A549 (cell line): ENCODE results near the gene GLDC. TPM values are rescaled to one million over a fixed set of nuclear protein-coding genes. Genes with fewer than 3 reads are reported as not detected.

Source experiments
- ATAC-seq, 2 experiments: fragments of 200-7000 bp in 1 of 2; fragments of >200 bp in 1 of 2; cut with Nextera tagmentation in 1 of 2; cut with Tn5 transposase in 1 of 2; 3 replicates each; pipeline versions ENCODE4 v1.8.0 to v1.9.1; 2018 to 2020; ENCODE audit warnings: mild to moderate bottlenecking in 1 of 2, moderate library complexity in 1 of 2
- CTCF ChIA-PET: fragments of 300-600 bp; sonication (Branson Sonifier 250); formaldehyde crosslinking; extraction: SDS; loops from one replicate; lab custom pipeline; 2021; ENCODE audit warnings: antibody characterized with exemption, inconsistent platforms; lab: Yijun Ruan, JAX
- POLR2A ChIA-PET: fragments of 350-600 bp; formaldehyde crosslinking; extraction: SDS; loops from one replicate; lab custom pipeline; 2021; ENCODE audit warnings: antibody characterized with exemption, inconsistent platforms; lab: Yijun Ruan, JAX
- DNase-seq, 2 experiments: peaks; one replicate each; pipeline versions ENCODE4 v3.0.0 to v3.0.0-alpha.2; 2011 to 2016; ENCODE audit warnings: low read depth in 1 of 2, low spot score in 1 of 2
- FAIRE-seq: peaks from 2 replicates; lab custom pipeline; 2011; peaks lifted over from hg19 to GRCh38; lab: Jason Lieb, UNC
- H3K27ac ChIP-seq, 2 experiments: fragments of >200 bp; sonication (Bioruptor Twin); formaldehyde crosslinking; 3 replicates each; pipeline ENCODE4 v1.5.1; 2016 to 2017
- H3K4me1 ChIP-seq: fragments of >200 bp; sonication (Bioruptor Twin); formaldehyde crosslinking; 3 replicates; pipeline ENCODE4 v1.6.1; 2016
- H3K4me2 ChIP-seq: fragments of >200 bp; sonication (Bioruptor Twin); formaldehyde crosslinking; 3 replicates; pipeline ENCODE4 v1.6.1; 2016
- H3K4me3 ChIP-seq: fragments of >200 bp; sonication (Bioruptor Twin); formaldehyde crosslinking; 3 replicates; pipeline ENCODE4 v1.5.1; 2016
- H3K9me3 ChIP-seq: fragments of >200 bp; sonication (Bioruptor Twin); formaldehyde crosslinking; 3 replicates; pipeline ENCODE4 v1.6.1; 2016
- BCL3 ChIP-seq: fragments of >200 bp; sonication (Bioruptor Twin); formaldehyde crosslinking; IDR thresholded peaks from 3 replicates; pipeline ENCODE4 v1.6.1; 2016
- BHLHE40 ChIP-seq: IDR thresholded peaks from 2 replicates; pipeline ENCODE4 v1.6.1; 2012; ENCODE audit warnings: low read depth, low read length, inconsistent platforms
- CBX2 ChIP-seq: fragments of 200-600 bp; sonication (generic); IDR thresholded peaks from 2 replicates; pipeline ENCODE4 v1.6.1; 2016; ENCODE audit warnings: low read depth, mild to moderate bottlenecking, borderline replicate concordance
- CHD2 ChIP-seq: fragments of 150-350 bp; IDR thresholded peaks from 2 replicates; pipeline ENCODE4 v1.6.1; 2014; ENCODE audit warnings: low read length; ENCODE audit not compliant: partially characterized antibody
- EP300 ChIP-seq, 2 experiments: fragments of >200 bp; sonication (Bioruptor Twin); formaldehyde crosslinking; IDR thresholded peaks; 2 replicates in 1 of 2; 3 replicates in 1 of 2; pipeline ENCODE4 v1.6.1; 2016 to 2017
- FOSL2 ChIP-seq, 2 experiments: fragments of 450-650 bp in 1 of 2; fragments of >200 bp in 1 of 2; sonication (Bioruptor Twin) in 1 of 2; formaldehyde crosslinking; IDR thresholded peaks; 2 replicates each; pipeline versions ENCODE4 v1.5.0 to v1.6.1; 2016 to 2020; ENCODE audit warnings: mild to moderate bottlenecking in 1 of 2, moderate library complexity in 1 of 2
- FOXS1 ChIP-seq: fragments of 250-450 bp; sonication (Bioruptor Pico); IDR thresholded peaks from 2 replicates; pipeline ENCODE4 v1.5.0; 2020; ENCODE audit warnings: mild to moderate bottlenecking, moderate library complexity
- GATA3 ChIP-seq: IDR thresholded peaks from 2 replicates; pipeline ENCODE4 v1.6.1; 2012; ENCODE audit warnings: borderline replicate concordance
- HES2 ChIP-seq: fragments of >200 bp; sonication (Bioruptor Twin); formaldehyde crosslinking; IDR thresholded peaks from 2 replicates; pipeline ENCODE4 v1.6.1; 2016
- HOXB5 ChIP-seq: fragments of 250-450 bp; sonication (Bioruptor Pico); IDR thresholded peaks from 2 replicates; pipeline ENCODE4 v1.5.0; 2020; ENCODE audit warnings: mild to moderate bottlenecking, moderate library complexity
- MAFK ChIP-seq: fragments of 450-650 bp; IDR thresholded peaks from 2 replicates; pipeline ENCODE4 v1.6.1; 2014; ENCODE audit not compliant: partially characterized antibody
- NPAS2 ChIP-seq: fragments of 250-450 bp; sonication (Bioruptor Pico); IDR thresholded peaks from 2 replicates; pipeline ENCODE4 v1.8.0; 2022; ENCODE audit warnings: mild to moderate bottlenecking, moderate library complexity, borderline replicate concordance
- PBX3 ChIP-seq: IDR thresholded peaks from 2 replicates; pipeline ENCODE4 v1.6.1; 2012
- POLR2A ChIP-seq: IDR thresholded peaks from 2 replicates; pipeline ENCODE4 v1.6.1; 2012; ENCODE audit warnings: mild to moderate bottlenecking, low read length
- RARB ChIP-seq: fragments of 250-450 bp; sonication (Bioruptor Pico); IDR thresholded peaks from 2 replicates; pipeline ENCODE4 v1.8.0; 2021; ENCODE audit warnings: mild to moderate bottlenecking, moderate library complexity
- RCOR1 ChIP-seq: fragments of 150-350 bp; IDR thresholded peaks from 2 replicates; pipeline ENCODE4 v1.6.1; 2014; ENCODE audit warnings: antibody characterized with exemption, low read length, low read depth
- RFX5 ChIP-seq: fragments of 450-650 bp; IDR thresholded peaks from 2 replicates; pipeline ENCODE4 v1.7.1; 2014; ENCODE audit warnings: antibody characterized with exemption, mild to moderate bottlenecking, moderate library complexity
- RNF2 ChIP-seq: fragments of 200-600 bp; sonication (generic); IDR thresholded peaks from 2 replicates; pipeline ENCODE4 v1.6.1; 2016; ENCODE audit warnings: low read depth, mild to moderate bottlenecking, antibody characterized with exemption, moderate library complexity, borderline replicate concordance
- TFCP2L1 ChIP-seq: fragments of 250-450 bp; sonication (Bioruptor Pico); IDR thresholded peaks from 2 replicates; pipeline ENCODE4 v1.5.0; 2021; ENCODE audit warnings: mild to moderate bottlenecking
- TP53 ChIP-seq: fragments of 250-450 bp; sonication (Bioruptor Pico); IDR thresholded peaks from 2 replicates; pipeline ENCODE4 v1.5.0; 2021; ENCODE audit warnings: mild to moderate bottlenecking, moderate library complexity
- WGBS: methylation state at CpG from one replicate; pipeline ENCODE4 v1.1.6; 2017; ENCODE audit errors: missing lambda C conversion rate; 5-methylcytosine and 5-hydroxymethylcytosine counted together
- polyA plus RNA-seq, 4 experiments: library from polyadenylated mRNA; depleted of rRNA in 3 of 4; stranded (reverse); fragments of >200 nt; fragmentation: RNase III in 1 of 4; extraction: RNeasy Plus Mini Kit Qiagen cat#74134 plus additional on column Dnase treatment in 1 of 4; gene quantifications; 2 replicates in 3 of 4; 3 replicates in 1 of 4; pipeline ENCODE4 v1.2.3, GENCODE V29; 2011 to 2017

The GLDC gene
- polyA plus RNA-seq, 2 of the 4 experiments (the other 2 are of a cell fraction) = 16.7 to 18.8 TPM

- Histone ChIP-seq H3K4me2 (no peak overlapping the region), H3K27ac (no peak overlapping the region), H3K4me3 (no peak overlapping the region), H3K9me3 (no peaks in the 10 kb centered on the region), H3K4me1 (peaks cover 12% of the 10 kb centered on the region; the same call in 1 of the 3 replicates)
- ATAC-seq (no peak), DNase-seq (no peak), FAIRE-seq (no peak)
- TF ChIP-seq GATA3 (no peak), BHLHE40 (no peak), RARB (no peak), PBX3 (no peak), HES2 (no peak), NPAS2 (no peak), BCL3 (no peak), FOSL2 (IDR thresholded peaks at IDR 0.05) (no peak), FOSL2 (CRISPR knock-in tag; IDR thresholded peaks at IDR 0.05) (no peak), TFCP2L1 (no peak), CHD2 (no peak), CBX2 (no peak), EP300 (IDR thresholded peaks at IDR 0.05) (no peak), POLR2A (no peak)
- POLR2A ChIA-PET = no interaction called here
- WGBS = 78% methylated on average over 3 of the region's 3 CpGs
- CTCF ChIA-PET = interaction anchor here (1.0 to 1.2 kb wide), 2 partner anchors 10 to 54 kb away, joined by 3 read pairs; no protein-coding TSS in a partner anchor
These were observed 5.9 kb downstream of the GLDC start for GRCh38 chr9:6639622-6640021.

GRCh38 chr9:6634444-6634843 is 11.1 kb downstream of the GLDC start:
- ATAC-seq = 0 out of 6 replicates have a peak, but pooled peaks of 1 of the 2 experiments have one; percentile 34
- no peak for FAIRE-seq
- WGBS = 85% methylated on average over 7 of the region's 7 CpGs

GRCh38 chr9:6633378-6633777 is 12.2 kb downstream of the GLDC start:
- Histone ChIP-seq H3K4me2 (no peak overlapping the region), H3K4me1 (peaks cover 9% of the 10 kb centered on the region; the same call in 2 of the 3 replicates), H3K4me3 (no peak overlapping the region), H3K27ac (no peak overlapping the region), H3K9me3 (no peaks in the 10 kb centered on the region)
- CTCF ChIA-PET = no interaction called here
- no peak for ATAC-seq
- POLR2A ChIA-PET = interaction anchor here (1.6 kb wide), 1 partner anchor 13 kb away, joined by 4 read pairs; the partner anchor contains the start of gene GLDC
- no peak for TF ChIP-seq RCOR1
- no peak for TF ChIP-seq TP53 (CRISPR knock-in tag)
- TF ChIP-seq RNF2 = no peak
- TF ChIP-seq RFX5 = no peak
- TF ChIP-seq HOXB5 (CRISPR knock-in tag) = no peak
- TF ChIP-seq TFCP2L1 = no peak
- no peak for TF ChIP-seq FOXS1 (CRISPR knock-in tag)
- no peak for TF ChIP-seq MAFK
- WGBS = 63% methylated on average over 3 of the region's 3 CpGs
- no peak for FAIRE-seq
- no peak for DNase-seq

More at GRCh38 chr9:6634444-6634843, 11.1 kb downstream of the GLDC start:
- POLR2A ChIA-PET = interaction anchor here (1.6 kb wide), 1 partner anchor 12 kb away, joined by 4 read pairs; the partner anchor contains the start of gene GLDC
- no peak overlapping the region for H3K4me3 ChIP-seq
- DNase-seq = no peak
- CTCF ChIA-PET = interaction anchor here (0.8 to 2.2 kb wide), 2 partner anchors 11 to 49 kb away, joined by 3 to 8 read pairs; partner anchors contain the start of gene GLDC
- no peak overlapping the region for H3K4me2 ChIP-seq
- no peaks in the 10 kb centered on the region for H3K4me1 ChIP-seq
- no peak overlapping the region for H3K27ac ChIP-seq
- H3K9me3 ChIP-seq = no peaks in the 10 kb centered on the region
- no peak for TF ChIP-seq HOXB5 (CRISPR knock-in tag)
- TF ChIP-seq CHD2 = no peak
- TF ChIP-seq POLR2A = no peak
- TF ChIP-seq, all 56 proteins: peak for 0
